Stimulated activated memory B cell treated with anti-CD40 and anti-IgM and Interleukin-4, amounts not matched to agents 10 μg/mL and 1 μg/mL and 100 μg/mL, for 72 hours (primary cell): Measurements from ENCODE around the gene PCBP3.
A peak's percentile ranks its signal among the peaks of the same experiment; 100 is the strongest.

Source experiments
- ATAC-seq: fragments of 150-1000 bp; cut with Tn5 transposase; 2 replicates; pipeline ENCODE4 v1.10.0; 2021
- H3K27ac Mint-ChIP-seq: one replicate; pipeline ENCODE4 v1.8.0; 2022; ENCODE audit warnings: mild to moderate bottlenecking, mixed read lengths
- H3K27me3 Mint-ChIP-seq: one replicate; pipeline ENCODE4 v1.8.0; 2022; ENCODE audit warnings: mixed read lengths
- H3K36me3 Mint-ChIP-seq: one replicate; pipeline ENCODE4 v1.8.0; 2022; ENCODE audit warnings: mixed read lengths
- H3K4me1 Mint-ChIP-seq: one replicate; pipeline ENCODE4 v1.8.0; 2022; ENCODE audit warnings: mixed read lengths
- H3K4me3 Mint-ChIP-seq: one replicate; pipeline ENCODE4 v1.8.0; 2022; ENCODE audit warnings: mild to moderate bottlenecking, moderate library complexity, mixed read lengths
- H3K9me3 Mint-ChIP-seq: one replicate; pipeline ENCODE4 v1.8.0; 2022; ENCODE audit warnings: mixed read lengths

Gene PCBP3

GRCh38 chr21:45922648-45923047, 279.1 kb downstream of the PCBP3 start:
- H3K4me3 Mint-ChIP-seq, result no peak overlapping the region
- no peaks in the 10 kb centered on the region for H3K27me3 Mint-ChIP-seq
- no peak for ATAC-seq
- peaks cover 6% of the 10 kb centered on the region for H3K4me1 Mint-ChIP-seq
- H3K36me3 Mint-ChIP-seq, result no peaks in the 10 kb centered on the region
- H3K9me3 Mint-ChIP-seq, result no peaks in the 10 kb centered on the region
- no peak overlapping the region for H3K27ac Mint-ChIP-seq

- Mint-ChIP-seq H3K4me1 (peaks cover 4% of the 10 kb centered on the region), H3K36me3 (no peaks in the 10 kb centered on the region), H3K4me3 (no peak overlapping the region), H3K27ac (no peak overlapping the region), H3K27me3 (no peaks in the 10 kb centered on the region), H3K9me3 (no peaks in the 10 kb centered on the region)
- peak; percentile 76 for ATAC-seq
Measured at GRCh38 chr21:45923146-45923545, 279.6 kb downstream of the PCBP3 start.

- H3K27ac Mint-ChIP-seq, result no peak overlapping the region
Measured at GRCh38 chr21:45926281-45926680, 282.8 kb downstream of the PCBP3 start.

GRCh38 chr21:45927032-45927431, 283.5 kb downstream of the PCBP3 start:
- Mint-ChIP-seq H3K4me1 (peaks cover 4% of the 10 kb centered on the region), H3K36me3 (no peaks in the 10 kb centered on the region), H3K27ac (no peak overlapping the region), H3K27me3 (peaks cover 15% of the 10 kb centered on the region), H3K4me3 (no peak overlapping the region), H3K9me3 (no peaks in the 10 kb centered on the region)
- no peak for ATAC-seq

More at GRCh38 chr21:45926281-45926680, 282.8 kb downstream of the PCBP3 start:
- Mint-ChIP-seq H3K4me3 (no peak overlapping the region), H3K9me3 (no peaks in the 10 kb centered on the region), H3K4me1 (peaks cover 4% of the 10 kb centered on the region), H3K27me3 (peaks cover 15% of the 10 kb centered on the region), H3K36me3 (no peaks in the 10 kb centered on the region)
- no peak for ATAC-seq

- H3K9me3 Mint-ChIP-seq, result no peaks in the 10 kb centered on the region
- no peak overlapping the region for H3K4me3 Mint-ChIP-seq
- H3K27me3 Mint-ChIP-seq, result peaks cover 19% of the 10 kb centered on the region
- H3K27ac Mint-ChIP-seq, result no peak overlapping the region
- peaks cover 3% of the 10 kb centered on the region for H3K4me1 Mint-ChIP-seq
- H3K36me3 Mint-ChIP-seq, result no peaks in the 10 kb centered on the region
- ATAC-seq, result no peak
Measured at GRCh38 chr21:45927851-45928850, 284.6 kb downstream of the PCBP3 start.

GRCh38 chr21:45929449-45929848, 285.9 kb downstream of the PCBP3 start:
- Mint-ChIP-seq H3K4me3 (no peak overlapping the region), H3K27me3 (peaks cover 32% of the 10 kb centered on the region), H3K36me3 (no peaks in the 10 kb centered on the region), H3K4me1 (no peaks in the 10 kb centered on the region), H3K9me3 (no peaks in the 10 kb centered on the region), H3K27ac (no peak overlapping the region)
- no peak for ATAC-seq

- Mint-ChIP-seq H3K9me3 (no peaks in the 10 kb centered on the region), H3K27me3 (peaks cover 33% of the 10 kb centered on the region), H3K4me3 (no peak overlapping the region), H3K27ac (no peak overlapping the region), H3K4me1 (no peaks in the 10 kb centered on the region), H3K36me3 (no peaks in the 10 kb centered on the region)
- no peak for ATAC-seq
Measured at GRCh38 chr21:45930231-45930760, 286.8 kb downstream of the PCBP3 start.

- H3K27me3 Mint-ChIP-seq, result peaks cover 33% of the 10 kb centered on the region
- H3K9me3 Mint-ChIP-seq, result no peaks in the 10 kb centered on the region
- no peak overlapping the region for H3K27ac Mint-ChIP-seq
- no peaks in the 10 kb centered on the region for H3K36me3 Mint-ChIP-seq
- no peaks in the 10 kb centered on the region for H3K4me1 Mint-ChIP-seq
- no peak for ATAC-seq
- H3K4me3 Mint-ChIP-seq, result no peak overlapping the region
Measured at GRCh38 chr21:45930792-45931191, 287.3 kb downstream of the PCBP3 start.

GRCh38 chr21:45931397-45931969, 288.0 kb downstream of the PCBP3 start:
- ATAC-seq, result no peak
- Mint-ChIP-seq H3K27me3 (peaks cover 33% of the 10 kb centered on the region), H3K4me3 (no peak overlapping the region), H3K36me3 (no peaks in the 10 kb centered on the region), H3K4me1 (no peaks in the 10 kb centered on the region), H3K9me3 (no peaks in the 10 kb centered on the region), H3K27ac (no peak overlapping the region)

- H3K4me3 Mint-ChIP-seq, result no peak overlapping the region
- no peaks in the 10 kb centered on the region for H3K9me3 Mint-ChIP-seq
- H3K27me3 Mint-ChIP-seq, result peaks cover 33% of the 10 kb centered on the region
- H3K4me1 Mint-ChIP-seq, result no peaks in the 10 kb centered on the region
- ATAC-seq, result no peak
- no peak overlapping the region for H3K27ac Mint-ChIP-seq
- H3K36me3 Mint-ChIP-seq, result no peaks in the 10 kb centered on the region
Measured at GRCh38 chr21:45932922-45933502, 289.5 kb downstream of the PCBP3 start.

GRCh38 chr21:45934085-45934484, 290.6 kb downstream of the PCBP3 start:
- Mint-ChIP-seq H3K36me3 (no peaks in the 10 kb centered on the region), H3K4me1 (no peaks in the 10 kb centered on the region), H3K27me3 (peaks cover 28% of the 10 kb centered on the region), H3K27ac (no peak overlapping the region), H3K9me3 (no peaks in the 10 kb centered on the region), H3K4me3 (no peak overlapping the region)
- ATAC-seq, result no peak

- no peak overlapping the region for H3K27ac Mint-ChIP-seq
- no peak for ATAC-seq
- H3K9me3 Mint-ChIP-seq, result no peaks in the 10 kb centered on the region
Measured at GRCh38 chr21:45934554-45934953, 291.0 kb downstream of the PCBP3 start.

GRCh38 chr21:45935628-45936027, 292.1 kb downstream of the PCBP3 start:
- H3K9me3 Mint-ChIP-seq, result no peaks in the 10 kb centered on the region
- no peak overlapping the region for H3K27ac Mint-ChIP-seq
- H3K36me3 Mint-ChIP-seq, result no peaks in the 10 kb centered on the region
- no peak for ATAC-seq
- no peaks in the 10 kb centered on the region for H3K4me1 Mint-ChIP-seq
- no peak overlapping the region for H3K4me3 Mint-ChIP-seq
- peaks cover 18% of the 10 kb centered on the region for H3K27me3 Mint-ChIP-seq

More at GRCh38 chr21:45934554-45934953, 291.0 kb downstream of the PCBP3 start:
- H3K4me3 Mint-ChIP-seq, result no peak overlapping the region
- peaks cover 23% of the 10 kb centered on the region for H3K27me3 Mint-ChIP-seq
- no peaks in the 10 kb centered on the region for H3K36me3 Mint-ChIP-seq
- no peaks in the 10 kb centered on the region for H3K4me1 Mint-ChIP-seq

GRCh38 chr21:45937721-45938452, 294.4 kb downstream of the PCBP3 start:
- Mint-ChIP-seq H3K27ac (no peak overlapping the region), H3K9me3 (no peaks in the 10 kb centered on the region), H3K4me1 (no peaks in the 10 kb centered on the region), H3K36me3 (no peaks in the 10 kb centered on the region), H3K27me3 (peaks cover 20% of the 10 kb centered on the region), H3K4me3 (no peak overlapping the region)
- no peak for ATAC-seq

GRCh38 chr21:45938453-45938755, 294.9 kb downstream of the PCBP3 start:
- Mint-ChIP-seq H3K36me3 (no peaks in the 10 kb centered on the region), H3K4me3 (no peak overlapping the region), H3K27me3 (peaks cover 20% of the 10 kb centered on the region), H3K4me1 (no peaks in the 10 kb centered on the region), H3K27ac (no peak overlapping the region), H3K9me3 (peaks cover 2% of the 10 kb centered on the region)
- ATAC-seq, result no peak
